ENCODE data around the gene CAPN11.

Gene CAPN11

DNA sequence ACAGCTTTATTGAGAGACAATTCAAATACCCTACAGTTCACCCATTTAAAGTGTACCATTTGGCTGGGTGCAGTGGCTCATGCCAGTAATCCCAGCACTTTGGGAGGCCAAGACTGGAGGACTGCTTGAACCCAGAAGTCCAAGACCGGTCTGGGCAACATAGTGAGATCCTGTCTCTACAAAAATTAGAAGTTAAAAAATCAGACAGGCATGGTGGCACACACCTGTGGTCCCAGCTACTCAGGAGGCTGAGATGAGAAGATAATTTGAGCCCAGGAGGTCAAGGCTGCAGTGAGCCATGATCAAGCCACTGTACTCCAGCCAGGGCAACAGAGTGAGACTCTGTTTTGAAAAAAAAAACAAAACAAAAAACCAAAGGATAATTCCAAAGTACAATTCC lies 8.9 kb downstream of the CAPN11 start:
- TF ChIP-seq, protein P1, sequence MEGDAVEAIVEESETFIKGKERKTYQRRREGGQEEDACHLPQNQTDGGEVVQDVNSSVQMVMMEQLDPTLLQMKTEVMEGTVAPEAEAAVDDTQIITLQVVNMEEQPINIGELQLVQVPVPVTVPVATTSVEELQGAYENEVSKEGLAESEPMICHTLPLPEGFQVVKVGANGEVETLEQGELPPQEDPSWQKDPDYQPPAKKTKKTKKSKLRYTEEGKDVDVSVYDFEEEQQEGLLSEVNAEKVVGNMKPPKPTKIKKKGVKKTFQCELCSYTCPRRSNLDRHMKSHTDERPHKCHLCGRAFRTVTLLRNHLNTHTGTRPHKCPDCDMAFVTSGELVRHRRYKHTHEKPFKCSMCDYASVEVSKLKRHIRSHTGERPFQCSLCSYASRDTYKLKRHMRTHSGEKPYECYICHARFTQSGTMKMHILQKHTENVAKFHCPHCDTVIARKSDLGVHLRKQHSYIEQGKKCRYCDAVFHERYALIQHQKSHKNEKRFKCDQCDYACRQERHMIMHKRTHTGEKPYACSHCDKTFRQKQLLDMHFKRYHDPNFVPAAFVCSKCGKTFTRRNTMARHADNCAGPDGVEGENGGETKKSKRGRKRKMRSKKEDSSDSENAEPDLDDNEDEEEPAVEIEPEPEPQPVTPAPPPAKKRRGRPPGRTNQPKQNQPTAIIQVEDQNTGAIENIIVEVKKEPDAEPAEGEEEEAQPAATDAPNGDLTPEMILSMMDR (IDR thresholded peaks at IDR 0.05; ENCODE audit: insufficient read depth, low read depth, low read length, missing control alignments): no peak
- H3K4me3 ChIP-seq (ENCODE audit: low read depth, low read length): no peak overlapping the region
- no peak for DNase-seq (ENCODE audit: low read depth)

DNA sequence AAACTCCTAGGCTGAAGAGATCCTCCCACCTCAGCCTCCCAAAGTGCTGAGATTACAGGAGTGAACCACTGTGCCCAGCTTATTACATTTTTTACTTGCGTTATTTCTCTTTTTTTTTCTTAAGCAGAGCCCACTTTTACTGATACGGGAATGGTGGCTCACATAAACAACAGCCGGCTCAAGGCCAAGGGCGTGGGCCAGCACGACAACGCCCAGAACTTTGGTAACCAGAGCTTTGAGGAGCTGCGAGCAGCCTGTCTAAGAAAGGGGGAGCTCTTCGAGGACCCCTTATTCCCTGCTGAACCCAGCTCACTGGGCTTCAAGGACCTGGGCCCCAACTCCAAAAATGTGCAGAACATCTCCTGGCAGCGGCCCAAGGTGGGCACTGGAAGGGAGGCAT lies 10.5 kb downstream of the CAPN11 start:
- TF ChIP-seq, protein P1 (IDR thresholded peaks at IDR 0.05; ENCODE audit: insufficient read depth, low read depth, low read length, missing control alignments): no peak
- H3K4me3 ChIP-seq (ENCODE audit: low read depth, low read length): no peak overlapping the region
- DNase-seq (ENCODE audit: low read depth): no peak

DNA sequence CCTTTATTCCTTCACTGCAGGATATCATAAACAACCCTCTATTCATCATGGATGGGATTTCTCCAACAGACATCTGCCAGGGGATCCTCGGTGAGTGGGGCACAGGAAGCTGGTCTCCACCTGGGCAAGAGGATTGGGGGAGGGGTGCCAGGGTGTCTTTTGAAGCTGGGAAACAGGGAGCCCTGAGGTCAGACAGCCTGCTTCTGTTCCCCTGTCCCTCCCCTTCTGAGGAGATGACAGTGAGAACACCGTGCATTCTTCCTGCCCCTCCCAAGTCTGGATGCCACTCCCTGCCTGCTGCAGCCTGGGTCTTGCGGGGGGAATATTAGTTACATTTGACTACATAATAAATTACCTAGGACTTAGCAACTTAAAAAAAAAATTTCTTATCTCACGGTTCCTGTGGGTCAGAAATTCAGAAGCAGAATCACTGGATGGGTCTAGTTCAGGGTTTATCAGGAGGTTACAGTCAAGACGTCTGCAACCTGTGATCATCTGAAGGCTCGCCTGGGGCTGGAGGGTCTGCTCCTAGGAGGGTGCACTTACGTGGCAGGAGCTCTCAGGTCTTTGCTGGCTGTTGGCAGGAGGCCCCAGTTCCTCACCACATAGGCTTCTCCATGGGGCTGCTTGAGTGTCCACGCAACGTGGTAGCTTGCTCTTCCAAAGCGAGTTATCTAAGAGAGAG lies 11.4 kb downstream of the CAPN11 start:
- DNase-seq (ENCODE audit: low read depth): no peak
- TF ChIP-seq, protein P1 (IDR thresholded peaks at IDR 0.05; ENCODE audit: insufficient read depth, low read depth, low read length, missing control alignments): no peak
- H3K4me3 ChIP-seq (ENCODE audit: low read depth, low read length): no peak overlapping the region

DNA sequence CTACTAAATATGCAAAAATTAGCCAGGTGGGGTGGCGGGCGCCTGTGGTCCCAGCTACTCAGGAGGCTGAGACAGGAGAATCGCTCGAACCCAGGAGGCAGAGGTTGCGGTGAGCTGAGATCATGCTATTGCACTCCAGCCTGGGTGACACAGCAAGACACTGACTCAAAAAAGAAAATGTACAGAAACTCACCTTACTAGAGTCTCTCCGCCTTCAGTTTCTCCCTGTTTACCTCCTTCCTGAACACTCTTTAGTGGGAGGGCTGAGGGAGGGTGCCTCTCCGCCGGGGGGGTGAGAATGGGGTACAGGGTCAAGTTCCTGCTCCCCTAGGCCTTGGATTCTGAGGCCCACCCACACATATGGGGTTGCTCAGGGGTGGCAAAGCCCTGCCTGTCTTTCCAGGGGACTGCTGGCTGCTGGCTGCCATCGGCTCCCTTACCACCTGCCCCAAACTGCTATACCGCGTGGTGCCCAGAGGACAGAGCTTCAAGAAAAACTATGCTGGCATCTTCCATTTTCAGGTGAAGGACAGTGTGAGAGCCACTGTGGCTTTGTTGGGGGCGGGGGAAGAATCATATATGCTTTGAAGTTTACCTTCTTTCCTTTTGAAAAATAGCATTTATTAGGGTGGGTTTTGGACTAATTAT lies 13.4 kb downstream of the CAPN11 start:
- TF ChIP-seq, protein P1 (IDR thresholded peaks at IDR 0.05; ENCODE audit: insufficient read depth, low read depth, low read length, missing control alignments): no peak
- no peak for DNase-seq (ENCODE audit: low read depth)
- H3K4me3 ChIP-seq (ENCODE audit: low read depth, low read length): no peak overlapping the region

DNA sequence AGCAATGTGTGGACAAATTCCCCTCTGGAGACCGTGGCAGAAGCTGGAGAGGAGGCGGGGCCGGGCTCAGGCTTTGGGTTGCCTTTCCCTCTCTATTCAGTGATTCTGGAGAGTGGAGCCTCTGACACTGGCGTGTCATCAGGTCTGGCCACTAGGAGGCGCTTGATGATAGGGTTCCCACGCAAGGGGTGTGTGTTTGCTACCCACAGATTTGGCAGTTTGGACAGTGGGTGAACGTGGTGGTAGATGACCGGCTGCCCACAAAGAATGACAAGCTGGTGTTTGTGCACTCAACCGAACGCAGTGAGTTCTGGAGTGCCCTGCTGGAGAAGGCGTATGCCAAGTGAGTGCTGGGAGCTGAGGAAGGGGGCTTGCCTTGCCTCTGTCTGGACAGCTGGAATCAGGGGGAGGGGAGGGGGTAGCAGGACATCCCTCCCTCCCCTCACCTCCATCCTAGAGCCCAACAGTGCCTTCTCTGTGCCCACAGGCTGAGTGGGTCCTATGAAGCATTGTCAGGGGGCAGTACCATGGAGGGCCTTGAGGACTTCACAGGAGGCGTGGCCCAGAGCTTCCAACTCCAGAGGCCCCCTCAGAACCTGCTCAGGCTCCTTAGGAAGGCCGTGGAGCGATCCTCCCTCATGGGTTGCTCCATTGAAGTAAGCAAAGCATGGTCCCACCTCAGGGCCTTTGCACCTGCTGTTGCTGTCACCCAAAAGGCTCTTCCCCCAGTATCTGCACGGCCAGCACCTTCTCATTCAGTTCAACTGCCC lies 14.3 kb downstream of the CAPN11 start:
- peak; percentile 84 for DNase-seq (ENCODE audit: low read depth)
- no peak overlapping the region for H3K4me3 ChIP-seq (ENCODE audit: low read depth, low read length)
- TF ChIP-seq, protein P1 (IDR thresholded peaks at IDR 0.05; ENCODE audit: insufficient read depth, low read depth, low read length, missing control alignments): peak; percentile 92

- DNase-seq (ENCODE audit: low read depth): no peak
- TF ChIP-seq, protein P1 (IDR thresholded peaks at IDR 0.05; ENCODE audit: insufficient read depth, low read depth, low read length, missing control alignments): no peak
- peak overlapping the region; percentile 31; the same call in 1 of the 2 replicates for H3K4me3 ChIP-seq (ENCODE audit: low read depth, low read length)
Measured at GRCh38 chr6:44176130-44176761, 17.6 kb downstream of the CAPN11 start.

Data from GM12865 (cell line).